Colon (tissue), 2 donors: Measurements from ENCODE around the gene UBR3.

Experiments used
- FAIRE-seq: peaks from 2 replicates; lab custom pipeline; 2012; peaks lifted over from hg19 to GRCh38; lab: Jason Lieb, UNC
- donor health status: control.
- donor health status: control.

The UBR3 gene

DNA sequence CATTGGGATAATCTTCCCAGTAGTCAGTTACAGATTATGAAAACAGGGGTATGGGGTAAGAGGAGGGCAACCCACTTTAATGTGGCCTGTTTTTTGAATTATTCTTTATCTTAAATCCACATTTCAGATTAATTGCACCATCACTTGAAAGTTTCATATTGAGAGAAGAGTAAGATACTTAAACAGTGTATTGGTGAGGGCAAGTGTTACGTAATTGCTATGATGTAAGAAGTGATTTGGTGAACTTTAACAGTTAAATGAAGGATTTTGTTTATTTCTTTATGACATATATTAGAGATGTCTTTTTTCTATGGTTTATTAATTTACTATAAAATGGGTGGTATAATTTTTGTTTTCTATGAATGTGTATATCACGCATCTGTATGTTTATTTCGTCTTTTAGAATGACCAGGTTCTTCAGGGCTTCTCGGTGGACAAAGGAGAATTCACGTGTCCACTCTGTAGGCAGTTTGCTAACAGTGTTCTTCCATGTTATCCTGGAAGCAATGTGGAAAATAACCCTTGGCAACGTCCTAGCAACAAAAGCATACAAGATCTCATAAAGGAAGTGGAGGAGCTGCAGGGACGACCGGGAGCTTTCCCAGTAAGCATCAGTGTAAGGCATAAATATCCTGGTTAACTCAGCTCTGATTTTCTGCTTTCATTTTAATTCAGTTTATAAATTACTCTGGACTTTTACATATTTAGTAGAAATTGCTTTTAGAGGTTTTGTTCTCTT lies 179.5 kb downstream of the UBR3 start:
- peak; percentile 24 for FAIRE-seq

DNA sequence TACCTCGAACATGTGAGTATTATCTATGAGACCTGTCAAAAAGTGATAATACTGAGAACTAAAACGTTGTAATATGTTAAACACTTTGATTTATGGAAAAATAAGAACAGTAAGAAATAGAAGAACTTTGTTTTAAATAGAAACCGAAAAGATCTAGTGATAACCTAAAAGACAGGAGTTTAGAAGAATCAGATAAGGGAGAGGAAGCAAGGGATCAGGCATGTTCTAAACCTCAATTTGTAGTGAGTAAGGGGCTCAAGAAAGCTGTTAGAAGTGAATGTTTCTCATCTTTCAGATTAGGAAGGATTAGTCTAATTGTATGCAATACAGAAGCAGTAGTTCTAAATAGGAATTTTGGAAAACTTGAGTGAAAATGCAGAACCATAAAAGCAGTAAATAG lies 182.0 kb downstream of the UBR3 start:
- FAIRE-seq, result no peak

DNA sequence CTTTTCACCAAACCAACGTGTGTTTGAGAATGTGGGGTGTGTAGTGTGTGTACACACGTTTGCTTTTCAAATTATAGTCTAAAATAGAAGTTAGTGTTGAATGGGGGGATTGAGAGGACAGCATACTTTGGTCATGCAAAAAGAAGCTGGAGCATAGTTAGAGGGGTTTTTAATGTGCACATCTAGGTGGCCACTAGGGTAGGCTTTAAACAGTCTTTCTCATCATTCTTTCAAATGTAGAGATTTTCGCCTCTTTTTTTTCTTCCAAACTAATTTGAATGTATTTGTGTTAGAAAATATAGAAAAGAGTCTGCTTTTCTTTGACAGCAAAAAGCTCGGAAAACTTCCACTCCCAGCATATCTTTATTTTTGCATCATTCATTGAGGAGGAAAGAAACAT lies 185.5 kb downstream of the UBR3 start:
- no peak for FAIRE-seq

DNA sequence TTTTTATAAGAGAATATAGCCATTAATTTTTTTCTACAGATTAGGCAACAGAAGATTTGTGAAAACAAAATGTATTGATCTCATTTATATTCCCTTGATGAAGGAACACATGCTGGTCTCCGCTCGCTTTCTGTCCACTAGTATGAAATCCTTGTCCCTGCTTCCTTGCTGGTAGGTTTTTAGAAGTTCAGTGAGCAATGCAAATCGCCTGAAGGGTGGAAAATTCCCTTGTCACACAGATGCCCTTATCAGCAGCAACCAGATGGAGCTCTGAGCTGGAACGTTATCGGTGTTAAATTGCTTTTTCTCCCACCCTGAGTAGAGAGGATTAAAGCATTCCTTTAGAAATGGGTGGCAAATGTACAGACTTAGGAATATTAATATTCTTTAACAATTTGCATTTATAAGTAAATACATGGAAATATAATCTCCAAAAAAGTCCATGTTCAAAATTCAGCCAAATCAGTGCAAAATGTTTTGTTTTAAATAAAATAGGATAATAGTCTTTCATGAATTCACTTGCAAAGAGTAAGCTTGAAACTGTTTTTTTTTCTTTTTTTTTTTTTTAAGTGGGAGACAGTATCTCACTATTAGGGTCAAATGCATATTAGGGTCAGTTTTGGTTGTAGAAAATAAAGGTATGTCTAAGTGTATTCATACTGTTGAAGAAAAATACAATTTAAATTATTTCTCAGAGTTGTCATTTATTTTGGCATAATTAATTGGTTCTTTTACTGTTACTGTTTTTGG lies 186.7 kb downstream of the UBR3 start:
- no peak for FAIRE-seq

DNA sequence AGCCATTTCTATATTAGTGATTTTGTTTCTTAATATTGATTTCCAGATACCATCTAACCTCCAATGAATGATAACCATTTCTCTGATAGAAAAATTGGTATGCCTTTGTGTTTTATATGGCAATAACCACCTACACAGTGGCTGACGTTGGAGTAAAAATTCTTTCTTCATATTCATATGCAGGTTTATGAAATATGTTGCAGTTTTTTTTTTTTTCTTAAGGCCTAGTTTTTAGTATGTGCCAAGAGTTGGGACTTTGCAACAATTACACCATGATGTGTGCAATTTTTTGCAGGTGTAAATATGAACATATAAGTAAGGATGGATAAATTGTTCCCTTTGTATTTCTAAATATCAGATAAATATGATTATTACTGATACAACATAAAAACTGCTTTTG lies 187.5 kb downstream of the UBR3 start:
- no peak for FAIRE-seq

DNA sequence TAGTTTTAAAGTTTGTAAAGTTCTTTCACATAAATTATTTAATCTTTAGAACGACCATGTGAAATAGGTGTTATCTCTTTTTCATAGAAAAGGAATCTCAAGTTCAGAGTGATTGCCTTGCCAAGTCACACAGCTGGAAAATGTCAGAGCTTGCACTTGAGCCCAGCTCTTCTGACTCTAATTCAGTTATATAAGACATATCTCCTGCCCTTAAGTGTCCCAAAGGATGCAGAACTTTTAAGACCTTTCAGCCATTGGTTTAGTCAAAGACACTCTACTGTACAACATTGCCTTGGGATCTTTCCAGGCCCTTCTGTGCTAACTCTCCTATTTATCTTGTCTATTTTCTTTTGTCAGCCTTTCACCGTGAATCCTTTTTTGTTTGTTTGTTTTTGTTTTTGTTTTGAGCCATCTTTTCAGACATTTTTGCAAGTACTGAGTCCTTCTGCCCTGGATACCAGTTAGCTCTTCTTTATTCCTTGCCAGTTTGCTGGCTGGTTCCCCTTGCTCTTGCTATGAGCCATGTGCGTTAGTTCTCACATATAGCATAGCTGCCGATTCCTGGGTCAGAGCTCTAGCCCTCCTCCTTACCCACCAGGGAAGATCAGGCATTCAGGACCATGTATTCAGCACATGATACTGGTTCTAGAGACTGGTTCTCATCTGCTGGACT lies 190.7 kb downstream of the UBR3 start:
- FAIRE-seq, result no peak

DNA sequence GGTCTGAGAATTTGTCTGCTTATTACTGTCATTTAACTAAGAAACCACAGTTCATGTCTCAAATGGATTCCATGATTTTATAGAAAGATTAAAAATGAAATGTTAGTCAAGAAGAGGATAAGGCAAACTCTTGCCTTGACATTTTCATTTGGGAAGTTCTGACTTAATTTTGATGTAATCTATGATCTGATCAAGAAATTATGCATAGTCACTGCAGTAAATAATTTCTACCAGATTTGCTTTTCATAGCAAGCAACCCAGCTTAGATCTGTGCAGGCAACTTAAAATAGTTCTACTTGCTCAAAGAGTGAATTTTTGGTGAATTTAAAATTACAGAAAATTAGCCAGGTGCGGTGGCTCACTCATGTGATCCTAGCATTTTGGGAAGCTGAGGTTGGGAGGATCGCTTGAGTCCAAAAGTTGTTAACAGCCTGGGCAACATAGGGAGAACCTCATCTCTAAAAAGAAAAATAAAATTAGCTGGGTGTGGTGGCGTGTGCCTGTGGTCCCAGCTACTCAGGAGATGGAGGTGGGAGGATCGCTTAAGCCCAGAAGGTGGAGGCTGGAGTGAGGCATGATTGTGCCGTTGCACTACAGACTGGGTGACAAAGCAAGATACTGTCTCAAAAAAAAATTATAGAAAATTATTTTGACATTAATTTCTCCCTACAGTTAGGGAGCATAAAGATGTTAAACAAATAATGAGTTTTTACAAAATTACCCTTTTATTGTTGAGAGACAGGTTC lies 192.0 kb downstream of the UBR3 start:
- FAIRE-seq, result no peak

DNA sequence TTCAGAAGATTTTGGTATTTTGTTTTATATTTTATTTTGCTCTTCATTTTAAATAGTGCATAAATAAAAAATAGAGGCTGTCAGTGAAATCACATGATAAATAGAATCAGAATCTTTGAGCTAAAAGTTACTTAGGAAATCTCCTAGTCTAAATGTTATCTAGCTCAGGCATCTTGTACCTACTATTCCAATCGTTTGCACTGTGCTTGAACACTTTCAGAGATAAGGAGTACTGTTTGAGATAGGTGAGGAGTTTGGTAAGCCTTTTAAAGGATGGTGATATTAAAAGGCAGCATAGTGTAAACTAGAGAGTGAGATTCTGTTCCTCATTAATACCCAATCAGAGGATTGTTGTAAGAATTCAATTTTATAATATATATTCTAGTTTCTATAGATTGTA lies 193.5 kb downstream of the UBR3 start:
- FAIRE-seq, result no peak

DNA sequence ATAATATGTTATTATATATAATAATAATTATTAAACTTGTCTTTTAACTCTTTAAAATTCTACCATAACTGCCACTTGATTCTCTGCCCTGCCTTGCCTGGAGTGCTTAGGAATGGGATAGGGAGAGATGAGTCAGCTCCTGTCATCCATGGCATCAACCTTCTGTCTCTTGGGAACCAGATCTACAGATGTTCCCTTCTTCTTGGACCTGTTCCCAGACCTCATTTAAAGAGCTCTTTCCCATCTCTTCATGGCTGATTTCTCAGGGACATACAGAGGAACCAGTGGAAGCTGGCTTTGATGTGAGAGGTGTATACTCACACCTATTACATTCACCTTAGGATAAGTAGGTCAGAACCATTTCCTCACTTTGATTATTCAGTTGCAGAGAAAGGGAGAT lies 195.4 kb downstream of the UBR3 start:
- FAIRE-seq, result no peak

DNA sequence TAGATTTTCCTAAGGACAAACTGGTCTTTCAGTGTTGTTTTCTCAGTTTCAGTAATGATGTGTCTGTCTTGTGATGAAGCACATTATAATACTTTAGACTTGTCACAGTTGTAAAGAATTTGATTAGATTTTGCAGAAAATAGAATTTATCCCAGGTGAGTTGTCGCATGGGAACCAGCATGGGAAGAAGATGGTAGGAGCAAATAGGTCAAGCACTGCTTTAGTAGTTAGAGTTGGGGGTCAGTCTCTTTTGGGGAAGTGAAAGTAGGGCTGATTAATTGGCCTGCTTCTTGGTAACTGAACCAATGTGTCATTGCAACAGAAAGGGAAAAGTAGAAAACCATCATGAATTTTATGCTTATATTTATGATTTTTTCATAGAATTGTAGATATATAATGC lies 197.5 kb downstream of the UBR3 start:
- no peak for FAIRE-seq

DNA sequence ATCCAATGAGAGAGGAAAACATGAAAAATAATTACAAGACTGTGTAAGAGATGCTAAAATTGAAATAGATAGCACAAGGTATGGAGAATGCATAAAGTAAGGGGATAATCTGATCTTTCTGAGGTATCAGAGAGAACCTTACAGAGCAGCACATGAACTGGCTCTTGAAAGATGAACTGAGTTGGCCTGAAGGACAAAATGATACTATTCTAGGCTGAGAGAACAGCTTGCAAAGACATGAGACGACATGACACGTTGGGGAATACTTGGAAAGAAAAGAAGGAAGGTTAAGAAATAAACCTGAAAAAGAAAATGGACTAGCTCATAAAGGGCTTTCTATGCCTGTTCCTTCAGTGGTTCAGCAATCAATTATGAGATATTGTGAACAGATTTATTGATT lies 198.0 kb downstream of the UBR3 start:
- no peak for FAIRE-seq

DNA sequence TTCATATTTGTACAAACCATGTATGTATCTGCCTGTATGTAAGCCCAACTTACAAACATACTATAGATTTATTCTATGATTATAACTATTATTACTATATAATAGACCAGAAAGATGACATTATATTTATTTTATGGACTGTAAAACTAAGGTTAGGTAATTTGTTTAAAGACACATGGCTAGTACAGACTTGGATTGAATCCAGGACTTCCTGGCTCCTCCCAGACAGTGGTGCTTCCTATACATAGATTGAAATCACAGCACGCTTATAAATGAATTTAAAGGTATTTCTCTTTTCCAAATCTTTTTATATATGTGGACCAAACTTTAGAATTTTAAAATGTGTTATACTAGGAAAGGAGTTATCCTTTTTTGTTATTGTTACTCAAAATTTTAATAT lies 199.1 kb downstream of the UBR3 start:
- FAIRE-seq, result no peak

DNA sequence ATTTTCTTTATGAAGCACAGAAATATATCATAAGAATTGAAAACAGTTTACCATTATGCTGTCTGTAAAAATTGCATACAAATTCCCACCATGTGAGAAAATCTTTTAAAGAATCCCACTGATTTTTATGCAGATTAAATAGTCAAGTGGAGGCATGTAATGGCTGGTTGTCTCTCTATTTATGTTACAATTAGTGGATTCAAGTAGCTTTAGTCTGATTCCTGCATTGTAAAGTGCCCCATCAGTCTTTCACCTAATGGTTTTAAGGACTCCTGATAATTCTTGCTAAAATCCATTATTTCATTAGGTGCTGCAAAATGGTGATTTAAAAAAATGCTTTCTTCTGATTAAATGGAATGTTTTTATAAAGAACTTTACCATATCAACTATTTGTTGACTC lies 202.3 kb downstream of the UBR3 start:
- FAIRE-seq, result no peak

DNA sequence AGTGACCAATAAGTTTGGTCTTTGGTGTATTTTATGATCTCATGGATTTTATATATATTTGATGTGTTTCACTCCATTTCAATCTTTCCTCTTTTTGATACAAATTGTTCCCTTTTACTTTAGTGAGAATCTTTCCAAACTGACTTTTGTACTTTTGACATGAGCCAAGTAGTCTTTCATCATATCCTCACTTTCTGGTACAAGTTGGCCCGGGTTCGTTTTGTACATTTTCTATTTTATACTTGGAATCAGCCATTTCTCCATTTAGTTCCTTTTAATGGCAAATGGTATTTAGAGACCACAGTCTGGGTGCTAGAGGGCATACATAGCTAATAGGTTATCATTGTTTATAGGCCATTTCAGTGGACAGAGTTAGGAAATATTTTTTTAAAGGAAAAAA lies 202.8 kb downstream of the UBR3 start:
- FAIRE-seq, result peak; percentile 53

DNA sequence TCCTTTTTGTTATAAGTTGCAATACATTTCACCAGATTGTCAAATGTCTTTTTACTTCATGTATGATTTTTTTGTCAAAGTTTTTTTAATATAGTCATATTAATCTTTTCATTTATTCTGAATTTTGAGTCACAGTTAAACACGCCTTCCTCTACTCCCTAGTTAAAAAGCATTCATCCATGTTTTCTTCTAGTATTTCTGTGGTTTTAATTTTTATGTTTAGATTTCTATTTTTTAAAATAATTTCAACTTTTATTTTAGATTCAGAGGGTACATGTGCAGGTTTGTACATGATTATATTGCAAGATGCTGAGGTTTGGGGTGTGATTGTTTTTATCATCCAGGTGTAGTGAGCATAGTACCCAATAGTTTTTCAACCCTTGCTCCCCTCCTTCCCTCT lies 204.0 kb downstream of the UBR3 start:
- no peak for FAIRE-seq

DNA sequence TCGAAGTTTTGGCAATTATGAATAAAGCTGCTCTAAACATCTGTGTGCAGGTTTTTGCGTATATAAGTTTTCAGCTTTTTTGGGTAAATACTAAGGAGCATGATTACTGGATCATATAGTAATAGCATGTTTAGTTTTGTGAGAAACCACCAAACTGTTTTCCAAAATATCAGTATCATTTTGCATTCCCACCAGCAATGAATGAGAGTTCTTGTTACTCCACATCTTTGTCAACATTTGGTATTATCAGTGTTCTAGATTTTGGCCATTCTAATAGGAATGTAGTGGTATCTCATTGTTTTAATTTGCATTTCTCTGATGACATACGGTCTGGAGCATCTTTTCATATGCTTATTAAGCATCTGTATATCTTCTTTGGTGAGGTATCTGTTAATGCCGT lies 207.3 kb downstream of the UBR3 start:
- FAIRE-seq, result no peak

DNA sequence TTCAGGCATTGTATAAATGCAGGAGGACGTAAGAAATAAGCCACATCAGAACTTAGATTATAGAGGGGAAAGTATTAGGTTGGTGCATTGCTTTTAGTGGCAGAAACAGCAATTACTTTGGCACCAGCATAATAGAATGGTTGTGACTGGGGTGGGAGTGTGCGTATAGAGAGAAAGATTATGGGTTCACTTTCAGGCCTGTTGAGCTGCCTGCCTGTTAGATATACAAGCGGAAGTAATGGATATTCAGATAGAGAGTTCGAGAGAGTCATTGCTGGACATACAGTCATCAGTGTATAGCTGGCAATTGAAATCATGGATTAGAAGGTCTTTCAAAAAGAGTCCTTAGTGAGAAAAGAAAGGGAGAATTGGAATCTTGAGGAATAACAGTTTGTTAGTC lies 211.5 kb downstream of the UBR3 start:
- no peak for FAIRE-seq

DNA sequence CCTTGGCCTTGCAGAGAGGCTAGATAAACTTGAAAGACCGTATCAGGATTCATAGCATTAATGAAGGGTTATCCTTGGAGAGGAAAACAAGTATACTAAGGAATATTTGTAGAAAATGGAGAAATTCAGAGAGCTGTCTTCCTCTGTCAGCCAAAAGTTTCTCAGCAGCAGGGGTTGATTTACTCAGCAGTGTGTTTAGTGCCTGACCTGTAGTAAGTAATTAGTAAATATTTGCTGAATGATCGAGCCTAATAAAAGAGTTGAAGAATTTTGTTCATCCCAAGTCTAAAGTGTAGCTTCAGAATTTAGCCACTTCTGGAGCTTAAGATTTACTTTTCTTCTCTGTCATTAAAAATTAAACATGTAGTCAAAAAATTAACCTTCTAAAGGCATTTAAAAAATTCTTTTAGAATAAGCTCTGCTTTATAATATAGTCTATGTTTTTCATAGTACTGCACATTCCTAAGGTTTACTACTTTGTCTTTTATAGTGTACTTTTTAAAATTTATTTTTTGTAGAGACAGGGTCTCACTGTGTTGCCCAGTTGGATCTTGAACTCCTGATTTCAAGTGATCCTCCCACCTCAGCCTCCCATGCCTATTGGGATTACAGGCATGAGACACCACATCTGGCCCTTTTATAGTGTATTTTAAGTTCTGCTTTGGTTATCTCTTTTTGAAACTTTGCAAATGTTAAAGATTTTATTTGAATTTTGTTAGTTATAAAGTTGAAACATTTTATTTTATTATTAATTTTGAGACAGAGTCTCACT lies 212.3 kb downstream of the UBR3 start:
- FAIRE-seq, result no peak

DNA sequence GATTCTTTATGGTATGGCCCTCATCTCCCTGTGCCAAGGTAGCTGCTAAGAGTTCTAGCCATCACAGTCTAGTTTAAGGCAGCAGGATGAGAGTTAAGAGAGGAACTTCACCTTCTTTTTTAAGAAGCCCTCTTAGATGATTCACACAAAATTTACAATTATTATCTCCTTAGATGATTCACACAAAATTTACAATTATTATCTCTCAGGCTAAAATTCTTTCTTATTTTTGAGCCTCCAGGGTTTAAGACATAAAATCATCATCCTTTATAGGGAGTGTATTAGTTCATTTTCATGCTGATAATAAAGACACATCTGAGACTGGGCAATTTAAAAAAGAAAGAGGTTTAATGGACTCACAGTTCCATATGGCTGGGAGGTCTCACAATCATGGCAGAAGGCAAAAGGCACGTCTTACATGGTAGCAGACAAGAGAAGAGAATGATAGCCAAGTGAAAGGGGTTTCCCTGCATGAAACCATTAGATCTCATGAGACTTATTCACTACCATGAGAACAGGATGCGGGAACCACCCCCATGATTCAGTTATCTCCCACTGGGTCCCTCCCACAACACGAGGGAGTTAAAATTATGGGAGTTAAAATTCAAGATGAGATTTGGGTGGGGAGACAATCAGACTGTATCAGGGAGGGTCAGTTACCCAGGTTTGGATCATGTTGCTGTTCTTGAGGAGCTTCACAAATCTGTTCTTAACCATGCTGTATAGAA lies 217.7 kb downstream of the UBR3 start:
- FAIRE-seq, result no peak

DNA sequence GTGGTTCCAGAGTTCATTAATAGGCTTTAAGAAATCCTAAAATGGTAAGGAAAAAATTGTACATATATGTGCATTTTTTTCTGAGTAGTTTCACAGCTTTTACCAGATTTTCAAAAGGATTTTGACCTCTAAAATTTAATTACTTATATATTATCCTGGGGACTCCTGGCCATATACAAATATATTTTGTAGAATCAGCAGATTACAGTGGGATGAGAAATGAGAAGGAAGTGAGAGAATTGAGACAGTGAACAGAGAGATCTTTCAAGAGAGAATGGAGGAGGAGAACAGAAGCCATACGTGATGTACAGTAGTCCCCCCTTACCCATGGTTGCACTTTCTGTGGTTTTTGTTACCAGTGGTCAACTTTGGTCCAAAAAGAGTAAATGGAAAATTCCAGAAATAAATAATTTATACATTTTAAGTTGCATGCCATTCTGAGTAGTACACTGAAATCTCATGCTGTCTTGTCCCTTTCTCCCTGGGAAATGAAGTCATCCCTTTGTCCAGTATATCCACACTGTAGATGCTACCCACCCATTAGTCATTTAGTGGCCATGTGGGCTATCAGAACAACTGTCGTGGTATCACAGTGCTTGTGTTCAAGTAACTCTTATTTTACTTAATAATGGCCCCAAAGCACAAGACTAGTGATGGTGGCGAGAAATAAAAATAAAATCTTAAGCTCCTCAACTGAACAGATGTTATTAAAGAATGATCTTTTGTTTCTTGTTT lies 220.2 kb downstream of the UBR3 start:
- no peak for FAIRE-seq

DNA sequence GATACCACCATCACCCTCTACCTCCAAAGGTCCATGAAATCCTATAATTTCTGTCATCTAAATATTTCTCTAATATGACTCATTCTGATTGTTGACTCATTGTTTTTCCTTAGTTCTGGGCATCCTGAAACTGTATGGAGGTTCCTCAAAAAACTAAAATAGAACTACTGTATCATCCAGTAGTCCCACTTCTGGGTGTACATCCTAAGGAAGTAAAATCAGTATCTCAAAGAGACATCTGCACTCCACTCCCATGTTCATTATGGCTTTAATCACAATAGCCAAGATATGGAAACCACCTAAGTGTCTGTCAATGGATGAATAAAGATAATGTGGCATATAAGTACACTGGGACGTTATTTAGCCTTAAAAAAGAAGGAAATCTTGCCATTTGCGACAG lies 224.9 kb downstream of the UBR3 start:
- no peak for FAIRE-seq
